ENCODE results near the gene CRB3.

DNA sequence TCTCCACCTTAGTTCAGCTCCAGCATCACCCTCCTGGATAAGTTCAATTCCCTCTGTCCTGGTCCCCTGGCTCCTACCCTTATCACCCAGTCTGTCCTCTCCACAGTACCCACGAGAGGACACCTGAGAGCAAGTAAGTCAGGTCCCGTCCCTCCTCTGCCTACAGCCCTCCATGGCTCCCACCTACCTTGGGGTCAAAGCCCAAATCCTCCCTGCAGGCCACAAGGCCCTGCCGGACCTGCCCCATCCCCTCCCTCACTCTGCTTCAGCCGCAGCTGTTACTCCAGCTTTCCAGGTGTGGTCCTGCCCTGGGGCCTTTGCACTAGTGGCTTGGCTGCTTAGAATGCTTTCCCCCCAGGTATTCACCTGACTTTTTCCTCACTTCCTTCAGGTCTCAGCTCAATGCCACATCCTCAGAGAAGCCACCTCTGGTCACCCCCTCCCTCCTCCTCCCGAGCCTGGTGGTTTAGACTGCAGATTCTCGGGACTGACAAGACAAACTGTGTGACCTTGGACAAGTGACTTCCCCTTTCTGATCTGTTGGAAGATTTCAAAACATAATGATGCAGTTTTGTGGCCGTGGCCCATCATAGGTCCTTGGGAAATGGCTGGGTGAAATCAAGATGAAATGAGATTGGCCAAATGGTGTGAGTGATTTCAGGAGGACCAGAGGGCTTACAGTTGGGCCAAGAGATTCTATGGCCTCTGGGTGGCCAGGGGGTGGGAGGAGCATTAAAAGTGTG lies 34.4 kb downstream of the CRB3 start:
- TF ChIP-seq, protein P1, sequence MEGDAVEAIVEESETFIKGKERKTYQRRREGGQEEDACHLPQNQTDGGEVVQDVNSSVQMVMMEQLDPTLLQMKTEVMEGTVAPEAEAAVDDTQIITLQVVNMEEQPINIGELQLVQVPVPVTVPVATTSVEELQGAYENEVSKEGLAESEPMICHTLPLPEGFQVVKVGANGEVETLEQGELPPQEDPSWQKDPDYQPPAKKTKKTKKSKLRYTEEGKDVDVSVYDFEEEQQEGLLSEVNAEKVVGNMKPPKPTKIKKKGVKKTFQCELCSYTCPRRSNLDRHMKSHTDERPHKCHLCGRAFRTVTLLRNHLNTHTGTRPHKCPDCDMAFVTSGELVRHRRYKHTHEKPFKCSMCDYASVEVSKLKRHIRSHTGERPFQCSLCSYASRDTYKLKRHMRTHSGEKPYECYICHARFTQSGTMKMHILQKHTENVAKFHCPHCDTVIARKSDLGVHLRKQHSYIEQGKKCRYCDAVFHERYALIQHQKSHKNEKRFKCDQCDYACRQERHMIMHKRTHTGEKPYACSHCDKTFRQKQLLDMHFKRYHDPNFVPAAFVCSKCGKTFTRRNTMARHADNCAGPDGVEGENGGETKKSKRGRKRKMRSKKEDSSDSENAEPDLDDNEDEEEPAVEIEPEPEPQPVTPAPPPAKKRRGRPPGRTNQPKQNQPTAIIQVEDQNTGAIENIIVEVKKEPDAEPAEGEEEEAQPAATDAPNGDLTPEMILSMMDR (IDR thresholded peaks at IDR 0.05), result no peak
- TF ChIP-seq POLR2AphosphoS5 (IDR thresholded peaks at IDR 0.05), result no peak

Data from stomach (tissue), 4 donors.